ENCODE data around the gene UNC5CL.

UNC5CL gene

GRCh38 chr6:41063884-41064285, 24.9 kb upstream of the UNC5CL start:
- Histone ChIP-seq H3K9me2 (replicated peaks; ENCODE audit: insufficient read depth, low read length) (no peaks in the 10 kb centered on the region), H3K9me3 (ENCODE audit: insufficient read depth, low read length) (no peaks in the 10 kb centered on the region), H3K79me2 (ENCODE audit: insufficient read depth, low read length) (0 out of 2 replicates have a peak, but pooled peaks cover 4% of the 10 kb centered on the region), H3K27ac (ENCODE audit: low read depth, low read length) (no peak overlapping the region), H4K20me1 (ENCODE audit: low read depth, low read length) (no peaks in the 10 kb centered on the region), H3K27me3 (ENCODE audit: low read length) (no peaks in the 10 kb centered on the region), H3F3A (ENCODE audit: insufficient read depth) (peaks cover 19% of the 10 kb centered on the region), H2AFZ (ENCODE audit: low read depth, low read length, severe bottlenecking) (no peak overlapping the region), H3K36me3 (ENCODE audit: low read length) (peaks cover 39% of the 10 kb centered on the region), H3K4me3 (ENCODE audit: insufficient read depth, low read length, poor library complexity, severe bottlenecking) (no peak overlapping the region), H3K4me2 (ENCODE audit: low read depth, low read length, poor library complexity, severe bottlenecking) (no peak overlapping the region), H3K9ac (ENCODE audit: low read length) (no peak overlapping the region)
- TF ChIP-seq EZH2phosphoT487 (conservative IDR thresholded peaks at IDR 0.05; ENCODE audit: low read length) (no peak), CTCF (IDR thresholded peaks at IDR 0.05; ENCODE audit: insufficient read depth, low read length, poor library complexity, severe bottlenecking) (no peak)

DNA sequence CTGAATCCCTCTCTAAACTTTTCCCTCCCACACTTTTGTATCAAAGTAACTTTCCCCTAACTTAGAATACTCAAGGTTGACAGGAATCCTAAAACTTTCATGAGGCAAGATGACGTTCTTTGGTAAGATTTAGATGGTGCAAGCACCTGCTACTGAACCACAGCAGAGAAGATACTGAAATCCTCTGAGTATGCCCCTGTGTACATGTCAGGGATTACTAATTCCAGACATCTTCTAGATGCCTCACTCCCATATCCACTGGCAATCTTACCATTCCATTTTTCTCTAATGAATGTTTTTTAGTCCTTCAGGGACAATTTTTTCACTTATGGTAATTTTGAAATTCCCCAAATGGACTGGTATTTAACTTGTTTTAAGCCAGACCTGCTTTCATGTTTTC, 23.0 kb upstream of the UNC5CL start:
- Histone ChIP-seq H3K4me2 (ENCODE audit: low read depth, low read length, poor library complexity, severe bottlenecking) (no peak overlapping the region), H4K20me1 (ENCODE audit: low read depth, low read length) (no peaks in the 10 kb centered on the region), H3K36me3 (ENCODE audit: low read length) (peaks cover 32% of the 10 kb centered on the region), H3K27ac (ENCODE audit: low read depth, low read length) (no peak overlapping the region), H3K27me3 (ENCODE audit: low read length) (no peaks in the 10 kb centered on the region), H3K9me2 (replicated peaks; ENCODE audit: insufficient read depth, low read length) (no peaks in the 10 kb centered on the region), H3F3A (ENCODE audit: insufficient read depth) (peaks cover 9% of the 10 kb centered on the region; the same call in 1 of the 2 replicates), H3K4me3 (ENCODE audit: insufficient read depth, low read length, poor library complexity, severe bottlenecking) (no peak overlapping the region), H3K9ac (ENCODE audit: low read length) (no peak overlapping the region), H3K79me2 (ENCODE audit: insufficient read depth, low read length) (0 out of 2 replicates have a peak, but pooled peaks cover 4% of the 10 kb centered on the region), H3K9me3 (ENCODE audit: insufficient read depth, low read length) (no peaks in the 10 kb centered on the region), H2AFZ (ENCODE audit: low read depth, low read length, severe bottlenecking) (no peak overlapping the region)
- TF ChIP-seq CTCF (IDR thresholded peaks at IDR 0.05; ENCODE audit: insufficient read depth, low read length, poor library complexity, severe bottlenecking) (no peak), EZH2phosphoT487 (conservative IDR thresholded peaks at IDR 0.05; ENCODE audit: low read length) (no peak)

DNA sequence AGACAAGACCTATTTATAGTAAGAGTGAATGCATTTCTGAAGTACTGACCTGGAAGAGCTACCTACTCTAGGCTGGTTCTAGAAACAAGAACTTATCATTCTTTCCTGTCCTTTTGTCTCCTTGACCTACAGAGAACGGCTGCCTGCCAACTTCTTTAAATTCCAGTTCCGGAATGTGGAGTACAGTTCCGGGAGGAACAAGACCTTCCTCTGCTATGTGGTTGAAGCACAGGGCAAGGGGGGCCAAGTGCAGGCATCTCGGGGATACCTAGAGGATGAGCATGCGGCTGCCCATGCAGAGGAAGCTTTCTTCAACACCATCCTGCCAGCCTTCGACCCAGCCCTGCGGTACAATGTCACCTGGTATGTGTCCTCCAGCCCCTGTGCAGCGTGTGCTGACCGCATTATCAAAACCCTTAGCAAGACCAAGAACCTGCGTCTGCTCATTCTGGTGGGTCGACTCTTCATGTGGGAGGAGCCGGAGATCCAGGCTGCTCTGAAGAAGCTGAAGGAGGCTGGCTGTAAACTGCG, 22.2 kb upstream of the UNC5CL start:
- H3F3A ChIP-seq (ENCODE audit: insufficient read depth), result peaks cover 7% of the 10 kb centered on the region; the same call in 1 of the 2 replicates
- peaks cover 27% of the 10 kb centered on the region for H3K36me3 ChIP-seq (ENCODE audit: low read length)
- no peaks in the 10 kb centered on the region for H3K9me2 ChIP-seq (replicated peaks; ENCODE audit: insufficient read depth, low read length)
- H3K79me2 ChIP-seq (ENCODE audit: insufficient read depth, low read length), result 0 out of 2 replicates have a peak, but pooled peaks cover 4% of the 10 kb centered on the region
- no peak overlapping the region for H2AFZ ChIP-seq (ENCODE audit: low read depth, low read length, severe bottlenecking)
- no peaks in the 10 kb centered on the region for H3K9me3 ChIP-seq (ENCODE audit: insufficient read depth, low read length)
- H3K27ac ChIP-seq (ENCODE audit: low read depth, low read length), result no peak overlapping the region
- no peak overlapping the region for H3K4me2 ChIP-seq (ENCODE audit: low read depth, low read length, poor library complexity, severe bottlenecking)
- no peaks in the 10 kb centered on the region for H4K20me1 ChIP-seq (ENCODE audit: low read depth, low read length)
- no peaks in the 10 kb centered on the region for H3K27me3 ChIP-seq (ENCODE audit: low read length)
- H3K9ac ChIP-seq (ENCODE audit: low read length), result no peak overlapping the region
- TF ChIP-seq CTCF (IDR thresholded peaks at IDR 0.05; ENCODE audit: insufficient read depth, low read length, poor library complexity, severe bottlenecking) (no peak), EZH2phosphoT487 (conservative IDR thresholded peaks at IDR 0.05; ENCODE audit: low read length) (no peak)
- no peak overlapping the region for H3K4me3 ChIP-seq (ENCODE audit: insufficient read depth, low read length, poor library complexity, severe bottlenecking)

Data from SU-DHL-6 (cell line).